ENCODE measurements around the gene DEDD. TPM values are rescaled to one million over a fixed set of nuclear protein-coding genes. Genes with fewer than 3 reads are reported as not detected.
A peak's percentile ranks its signal among the peaks of the same experiment; 100 is the strongest.

Gene DEDD
- 43.7 to 45.0 TPM (median 44.4 TPM) in 3 replicates for total RNA-seq

GRCh38 chr1:161132410-161133219 lies at the start of gene DEDD:
Gene DEDD, minus strand, starts transcription at chr1:161132667. Its CDS starts 8,205 bp downstream, at chr1:161124462.
- TF ChIP-seq, protein P1, sequence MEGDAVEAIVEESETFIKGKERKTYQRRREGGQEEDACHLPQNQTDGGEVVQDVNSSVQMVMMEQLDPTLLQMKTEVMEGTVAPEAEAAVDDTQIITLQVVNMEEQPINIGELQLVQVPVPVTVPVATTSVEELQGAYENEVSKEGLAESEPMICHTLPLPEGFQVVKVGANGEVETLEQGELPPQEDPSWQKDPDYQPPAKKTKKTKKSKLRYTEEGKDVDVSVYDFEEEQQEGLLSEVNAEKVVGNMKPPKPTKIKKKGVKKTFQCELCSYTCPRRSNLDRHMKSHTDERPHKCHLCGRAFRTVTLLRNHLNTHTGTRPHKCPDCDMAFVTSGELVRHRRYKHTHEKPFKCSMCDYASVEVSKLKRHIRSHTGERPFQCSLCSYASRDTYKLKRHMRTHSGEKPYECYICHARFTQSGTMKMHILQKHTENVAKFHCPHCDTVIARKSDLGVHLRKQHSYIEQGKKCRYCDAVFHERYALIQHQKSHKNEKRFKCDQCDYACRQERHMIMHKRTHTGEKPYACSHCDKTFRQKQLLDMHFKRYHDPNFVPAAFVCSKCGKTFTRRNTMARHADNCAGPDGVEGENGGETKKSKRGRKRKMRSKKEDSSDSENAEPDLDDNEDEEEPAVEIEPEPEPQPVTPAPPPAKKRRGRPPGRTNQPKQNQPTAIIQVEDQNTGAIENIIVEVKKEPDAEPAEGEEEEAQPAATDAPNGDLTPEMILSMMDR (IDR thresholded peaks at IDR 0.05; ENCODE audit: unreplicated experiment): no peak
- peaks cover 36% of the 10 kb centered on the region for H3K4me1 Mint-ChIP-seq
- peaks cover 10% of the 10 kb centered on the region for H3K36me3 Mint-ChIP-seq
- DNase-seq (ENCODE audit: low spot score in 2 of 2, unreplicated experiment in 2 of 2): peak; percentile 79 to 88
- H3K9me3 Mint-ChIP-seq: no peaks in the 10 kb centered on the region
- H3K27me3 Mint-ChIP-seq (ENCODE audit: low read depth): no peaks in the 10 kb centered on the region
- peak within 1 kb of the TSS; percentile 89 for H3K27ac Mint-ChIP-seq
- H3K4me3 Mint-ChIP-seq: no peak within 1 kb of the TSS

DNA sequence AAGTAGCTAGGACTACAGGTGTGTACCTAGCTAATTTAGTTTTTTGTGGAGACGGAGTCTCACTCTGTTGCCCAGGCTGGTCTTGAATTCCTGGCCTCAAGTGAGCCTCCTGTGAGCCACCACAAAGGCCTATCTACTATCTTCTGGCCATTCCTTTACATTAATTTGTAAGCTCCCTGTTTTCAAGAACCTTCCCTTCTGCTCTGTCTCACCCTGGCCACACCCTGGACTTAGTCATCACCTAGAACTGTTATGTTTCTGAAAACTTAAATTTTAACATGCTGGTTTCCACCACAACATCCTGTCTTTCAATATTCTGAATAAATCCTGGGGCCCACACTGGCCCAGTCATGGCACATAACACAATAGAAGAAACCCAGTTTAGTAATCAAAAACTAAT lies 49.7 kb upstream of the DEDD start:
- Mint-ChIP-seq H3K27me3 (ENCODE audit: low read depth) (no peaks in the 10 kb centered on the region), H3K36me3 (no peaks in the 10 kb centered on the region)
- no peak for DNase-seq (ENCODE audit: low spot score in 2 of 2, unreplicated experiment in 2 of 2)

GRCh38 chr1:161180639-161181038 lies 48.2 kb upstream of the DEDD start:
- no peak for DNase-seq (ENCODE audit: low spot score in 2 of 2, unreplicated experiment in 2 of 2)
- no peaks in the 10 kb centered on the region for H3K36me3 Mint-ChIP-seq
- no peaks in the 10 kb centered on the region for H3K9me3 Mint-ChIP-seq
- TF ChIP-seq, protein P1 (IDR thresholded peaks at IDR 0.05; ENCODE audit: unreplicated experiment): no peak
- peaks cover 26% of the 10 kb centered on the region for H3K4me1 Mint-ChIP-seq
- no peak overlapping the region for H3K27ac Mint-ChIP-seq
- no peaks in the 10 kb centered on the region for H3K27me3 Mint-ChIP-seq (ENCODE audit: low read depth)
- no peak overlapping the region for H3K4me3 Mint-ChIP-seq

More for the DNA sequence above, 49.7 kb upstream of the DEDD start:
- Mint-ChIP-seq H3K27ac (no peak overlapping the region), H3K4me1 (peaks cover 15% of the 10 kb centered on the region), H3K9me3 (no peaks in the 10 kb centered on the region), H3K4me3 (no peak overlapping the region)
- TF ChIP-seq, protein P1 (IDR thresholded peaks at IDR 0.05; ENCODE audit: unreplicated experiment): no peak

DNA sequence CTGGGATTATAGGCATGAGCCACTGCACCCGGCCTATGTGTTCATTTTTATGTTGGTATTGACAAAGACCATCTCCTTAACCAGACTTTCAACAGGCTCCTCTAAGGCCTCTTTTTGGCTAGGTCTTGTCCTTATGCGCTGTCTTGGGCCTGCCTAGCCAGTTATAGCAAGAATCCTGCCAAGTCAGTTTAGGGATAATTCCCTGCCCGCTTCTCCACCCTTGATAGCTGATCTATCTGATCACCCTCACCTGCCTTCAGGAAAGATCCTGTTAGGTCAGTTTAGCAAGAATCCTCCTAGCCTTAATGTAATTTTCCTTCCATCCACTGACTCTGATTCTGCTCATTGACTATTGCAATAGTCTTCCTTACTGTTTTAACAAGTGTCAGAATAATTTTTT lies 47.2 kb upstream of the DEDD start:
- Mint-ChIP-seq H3K4me3 (no peak overlapping the region), H3K9me3 (no peaks in the 10 kb centered on the region), H3K27me3 (ENCODE audit: low read depth) (no peaks in the 10 kb centered on the region), H3K4me1 (peaks cover 23% of the 10 kb centered on the region), H3K36me3 (peaks cover 6% of the 10 kb centered on the region), H3K27ac (no peak overlapping the region)
- TF ChIP-seq, protein P1 (IDR thresholded peaks at IDR 0.05; ENCODE audit: unreplicated experiment): no peak
- no peak for DNase-seq (ENCODE audit: low spot score in 2 of 2, unreplicated experiment in 2 of 2)

- peak overlapping the region; percentile 98 for H3K27ac Mint-ChIP-seq
- H3K4me1 Mint-ChIP-seq: peaks cover 23% of the 10 kb centered on the region
- no peak for DNase-seq (ENCODE audit: low spot score in 2 of 2, unreplicated experiment in 2 of 2)
- peak overlapping the region; percentile 96 for H3K4me3 Mint-ChIP-seq
- peaks cover 19% of the 10 kb centered on the region for H3K36me3 Mint-ChIP-seq
- TF ChIP-seq, protein P1 (IDR thresholded peaks at IDR 0.05; ENCODE audit: unreplicated experiment): no peak
- no peaks in the 10 kb centered on the region for H3K27me3 Mint-ChIP-seq (ENCODE audit: low read depth)
- H3K9me3 Mint-ChIP-seq: no peaks in the 10 kb centered on the region
These were observed 45.4 kb upstream of the DEDD start for GRCh38 chr1:161177936-161178244.
